MCF 10A (cell line): ENCODE measurements around the gene RERE. TPM values are rescaled to one million over a fixed set of nuclear protein-coding genes. Genes with fewer than 3 reads are reported as not detected.

Experiments used
- BruUV-seq: library from RNA; stranded (reverse); fragments of 400-500 nt; replicated peaks from 2 replicates; lab custom pipeline; 2021; lab: Mats Ljungman, UMichigan
- CTCF ChIA-PET: fragments of 300-600 bp; sonication (Branson Sonifier 250); formaldehyde crosslinking; extraction: SDS; loops from one replicate; lab custom pipeline; 2021; ENCODE audit warnings: antibody characterized with exemption, inconsistent platforms; lab: Yijun Ruan, JAX
- POLR2A ChIA-PET: fragments of 300-600, 350-650 bp; sonication (Branson Sonifier 250); formaldehyde crosslinking; extraction: SDS; loops from one replicate; lab custom pipeline; 2020; ENCODE audit warnings: antibody characterized with exemption, inconsistent platforms; lab: Yijun Ruan, JAX
- DNase-seq: peaks from one replicate; pipeline ENCODE4 v3.0.0-alpha.2; 2018; ENCODE audit not compliant: unreplicated experiment
- H3K27ac Mint-ChIP-seq: one replicate; pipeline ENCODE4 v1.8.0; 2022; ENCODE audit warnings: mild to moderate bottlenecking, low read depth, mixed read lengths; ENCODE audit not compliant: unreplicated experiment
- H3K27me3 Mint-ChIP-seq: one replicate; pipeline ENCODE4 v1.8.0; 2022; ENCODE audit warnings: mixed read lengths; ENCODE audit not compliant: insufficient read depth, unreplicated experiment
- H3K36me3 Mint-ChIP-seq: one replicate; pipeline ENCODE4 v1.8.0; 2022; ENCODE audit warnings: mild to moderate bottlenecking, moderate library complexity, mixed read lengths; ENCODE audit not compliant: insufficient read depth, unreplicated experiment
- H3K4me1 Mint-ChIP-seq: one replicate; pipeline ENCODE4 v1.8.0; 2022; ENCODE audit warnings: mixed read lengths; ENCODE audit not compliant: insufficient read depth, unreplicated experiment
- H3K4me3 Mint-ChIP-seq: one replicate; pipeline ENCODE4 v1.8.0; 2022; ENCODE audit warnings: mild to moderate bottlenecking, moderate library complexity, mixed read lengths; ENCODE audit not compliant: unreplicated experiment
- H3K9me3 Mint-ChIP-seq: one replicate; pipeline ENCODE4 v1.8.0; 2022; ENCODE audit warnings: mixed read lengths; ENCODE audit not compliant: unreplicated experiment
- intact Hi-C: fragments of 100-400 bp; cut with micrococcal nuclease; formaldehyde crosslinking; loops from 2 replicates; pipeline ENCODE4 v1.14.1; 2022
- total RNA-seq: library from RNA; stranded (reverse); gene quantifications from 2 replicates; pipeline ENCODE4 v1.2.3, GENCODE V29; 2022
- TF ChIP-seq, protein P1 (sequence below): fragments of 200-600 bp; IDR thresholded peaks from one replicate; pipeline ENCODE4 v1.8.0; 2022; ENCODE audit warnings: antibody characterized with exemption, mild to moderate bottlenecking; ENCODE audit not compliant: unreplicated experiment

The RERE gene
- total RNA-seq, 1 experiment from 2014 or later, result 48.4 TPM

- Mint-ChIP-seq H3K27me3 (no peaks in the 10 kb centered on the region), H3K4me1 (peaks cover 42% of the 10 kb centered on the region), H3K36me3 (peaks cover 6% of the 10 kb centered on the region), H3K27ac (peak overlapping the region; percentile 97), H3K9me3 (no peaks in the 10 kb centered on the region), H3K4me3 (peak overlapping the region; percentile 84)
- DNase-seq, result peak; percentile 49
- intact Hi-C loops, result loop anchor here (5.0 kb wide), 1 partner anchor 113 kb away; no protein-coding TSS in a partner anchor
- no TSS peak for BruUV-seq
- ChIA-PET POLR2A (interaction anchor here (0.6 to 3.6 kb wide), 16 partner anchors 12 to 791 kb away, joined by 3 to 35 read pairs (median 4); partner anchors contain the start of gene ENO1), CTCF (interaction anchor here (0.6 to 2.2 kb wide), 9 partner anchors 13 to 355 kb away, joined by 3 to 12 read pairs (median 3); partner anchors contain the start of gene ENO1)
- TF ChIP-seq, protein P1, sequence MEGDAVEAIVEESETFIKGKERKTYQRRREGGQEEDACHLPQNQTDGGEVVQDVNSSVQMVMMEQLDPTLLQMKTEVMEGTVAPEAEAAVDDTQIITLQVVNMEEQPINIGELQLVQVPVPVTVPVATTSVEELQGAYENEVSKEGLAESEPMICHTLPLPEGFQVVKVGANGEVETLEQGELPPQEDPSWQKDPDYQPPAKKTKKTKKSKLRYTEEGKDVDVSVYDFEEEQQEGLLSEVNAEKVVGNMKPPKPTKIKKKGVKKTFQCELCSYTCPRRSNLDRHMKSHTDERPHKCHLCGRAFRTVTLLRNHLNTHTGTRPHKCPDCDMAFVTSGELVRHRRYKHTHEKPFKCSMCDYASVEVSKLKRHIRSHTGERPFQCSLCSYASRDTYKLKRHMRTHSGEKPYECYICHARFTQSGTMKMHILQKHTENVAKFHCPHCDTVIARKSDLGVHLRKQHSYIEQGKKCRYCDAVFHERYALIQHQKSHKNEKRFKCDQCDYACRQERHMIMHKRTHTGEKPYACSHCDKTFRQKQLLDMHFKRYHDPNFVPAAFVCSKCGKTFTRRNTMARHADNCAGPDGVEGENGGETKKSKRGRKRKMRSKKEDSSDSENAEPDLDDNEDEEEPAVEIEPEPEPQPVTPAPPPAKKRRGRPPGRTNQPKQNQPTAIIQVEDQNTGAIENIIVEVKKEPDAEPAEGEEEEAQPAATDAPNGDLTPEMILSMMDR, result peak; percentile 18
Measured at GRCh38 chr1:8814865-8815264, 2.6 kb downstream of the RERE start.

- peaks cover 42% of the 10 kb centered on the region for H3K4me1 Mint-ChIP-seq
- no peaks in the 10 kb centered on the region for H3K27me3 Mint-ChIP-seq
- H3K4me3 Mint-ChIP-seq, result no peak overlapping the region
- CTCF ChIA-PET, result interaction anchor here (1.3 kb wide), 1 partner anchor 87 kb away, joined by 4 read pairs; no protein-coding TSS in a partner anchor
- TF ChIP-seq, protein P1, result no peak
- no peak overlapping the region for H3K27ac Mint-ChIP-seq
- no peaks in the 10 kb centered on the region for H3K9me3 Mint-ChIP-seq
- intact Hi-C loops, result no loop called here
- POLR2A ChIA-PET, result interaction anchor here (1.2 to 1.8 kb wide), 3 partner anchors 12 to 81 kb away, joined by 3 to 5 read pairs (median 3); no protein-coding TSS in a partner anchor
- DNase-seq, result no peak
- BruUV-seq, result no TSS peak
- peaks cover 6% of the 10 kb centered on the region for H3K36me3 Mint-ChIP-seq
Measured at GRCh38 chr1:8813991-8814390, 3.4 kb downstream of the RERE start.

DNA sequence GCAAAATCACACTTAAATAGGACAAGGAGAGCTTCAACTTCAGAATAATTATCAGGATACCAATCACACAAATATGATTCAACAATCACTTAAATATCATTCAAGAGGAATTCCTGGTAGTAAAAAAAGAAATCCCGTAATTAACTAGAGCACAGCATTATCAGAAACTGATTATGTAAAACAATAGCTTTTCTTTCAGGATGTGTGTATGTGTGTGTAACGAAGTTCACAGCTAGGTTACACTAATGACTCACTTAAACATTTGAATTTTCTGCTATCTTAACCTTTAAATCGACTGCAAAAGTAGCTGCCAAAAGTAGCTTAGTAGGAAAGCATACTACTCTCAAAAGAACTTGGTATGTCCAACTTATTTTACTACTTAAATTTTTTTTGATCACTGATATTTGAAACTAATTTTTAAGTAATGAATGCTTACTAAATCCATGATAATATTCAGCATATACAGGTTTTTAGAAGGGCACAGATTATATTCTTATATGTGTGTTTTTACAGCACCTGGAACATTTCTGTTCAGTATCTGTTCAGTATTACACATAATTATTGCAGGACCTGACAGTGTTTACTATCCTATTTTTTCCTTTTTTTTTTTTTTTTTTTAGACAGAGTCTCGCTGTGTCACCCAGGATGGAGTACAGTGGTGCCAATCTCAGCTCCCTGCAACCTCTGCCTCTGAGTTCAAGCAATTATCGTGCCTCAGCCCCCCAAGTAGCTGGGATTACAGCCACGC lies 4.2 kb downstream of the RERE start:
- ChIA-PET CTCF (interaction anchor here (0.6 to 1.3 kb wide), 5 partner anchors 37 to 437 kb away, joined by 3 to 4 read pairs (median 3); no protein-coding TSS in a partner anchor), POLR2A (interaction anchor here (0.7 to 1.8 kb wide), 12 partner anchors 8 to 109 kb away, joined by 3 to 6 read pairs (median 3); no protein-coding TSS in a partner anchor)
- H3K9me3 Mint-ChIP-seq, result no peaks in the 10 kb centered on the region
- H3K4me1 Mint-ChIP-seq, result peaks cover 38% of the 10 kb centered on the region
- H3K27ac Mint-ChIP-seq, result peak overlapping the region; percentile 53
- TF ChIP-seq, protein P1, result no peak
- no peak for DNase-seq
- H3K27me3 Mint-ChIP-seq, result no peaks in the 10 kb centered on the region
- peaks cover 6% of the 10 kb centered on the region for H3K36me3 Mint-ChIP-seq
- no peak overlapping the region for H3K4me3 Mint-ChIP-seq
- no TSS peak for BruUV-seq
- intact Hi-C loops, result no loop called here

- TF ChIP-seq, protein P1, result no peak
- no TSS peak for BruUV-seq
- intact Hi-C loops, result no loop called here
- peaks cover under 1% of the 10 kb centered on the region for H3K36me3 Mint-ChIP-seq
- H3K4me1 Mint-ChIP-seq, result peaks cover 34% of the 10 kb centered on the region
- DNase-seq, result no peak
- ChIA-PET CTCF (interaction anchor here (0.6 to 1.0 kb wide), 3 partner anchors 22 to 38 kb away, joined by 3 to 4 read pairs (median 3); no protein-coding TSS in a partner anchor), POLR2A (interaction anchor here (0.6 to 1.8 kb wide), 5 partner anchors 10 to 655 kb away, joined by 3 to 5 read pairs (median 3); no protein-coding TSS in a partner anchor)
- H3K9me3 Mint-ChIP-seq, result no peaks in the 10 kb centered on the region
- H3K27me3 Mint-ChIP-seq, result no peaks in the 10 kb centered on the region
- no peak overlapping the region for H3K4me3 Mint-ChIP-seq
- no peak overlapping the region for H3K27ac Mint-ChIP-seq
Measured at GRCh38 chr1:8812081-8812480, 5.4 kb downstream of the RERE start.
